Measurements from ENCODE around the gene KIF26B.
"Not testable (repeated sequence)": the region's sequence is repeated elsewhere in the genome, so short reads cannot be mapped to it uniquely, and the experiment has no call there.

The KIF26B gene

GRCh38 chr1:245389873-245390272 lies 235.1 kb downstream of the KIF26B start:
- H3K4me1 ChIP-seq (ENCODE audit: insufficient read depth, low read length), result no peaks in the 10 kb centered on the region
- H3K27ac ChIP-seq (ENCODE audit: low read depth, low read length), result no peak overlapping the region
- no peaks in the 10 kb centered on the region for H3K36me3 ChIP-seq (ENCODE audit: insufficient read depth, low read length)
- no peak overlapping the region for H3K4me3 ChIP-seq (ENCODE audit: low read depth in 1 of 2, low read length in 2 of 2)
- H3K27me3 ChIP-seq (ENCODE audit: control insufficient read depth in 1 of 2, insufficient read depth in 2 of 2, low read length in 2 of 2), result peaks cover 0 to 4% of the 10 kb centered on the region in 2 donors
- no peak overlapping the region for H3K9ac ChIP-seq (ENCODE audit: low read length)
- no peaks in the 10 kb centered on the region for H3K9me3 ChIP-seq (ENCODE audit: low read length)

DNA sequence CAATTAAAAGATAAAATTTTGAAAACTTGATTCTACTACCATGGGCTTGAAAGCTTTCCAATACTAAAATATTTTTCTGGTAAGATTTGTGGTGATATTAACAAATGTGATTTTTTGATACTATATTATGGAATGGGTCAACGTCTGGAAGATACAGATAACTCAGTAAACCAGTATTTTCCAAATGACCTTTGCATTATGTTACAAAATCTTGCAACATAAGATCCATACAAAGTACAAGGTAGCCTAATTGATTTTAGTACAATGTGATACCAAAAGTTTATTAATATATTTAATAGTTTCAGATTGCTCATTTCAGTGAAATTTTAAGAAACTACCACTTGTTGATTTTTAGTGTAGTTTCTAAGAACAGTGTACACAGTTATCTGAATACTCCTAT lies 236.2 kb downstream of the KIF26B start:
- Histone ChIP-seq H3K36me3 (ENCODE audit: insufficient read depth, low read length) (no peaks in the 10 kb centered on the region), H3K9ac (ENCODE audit: low read length) (no peak overlapping the region), H3K9me3 (ENCODE audit: low read length) (no peaks in the 10 kb centered on the region), H3K27me3 (ENCODE audit: control insufficient read depth in 1 of 2, insufficient read depth in 2 of 2, low read length in 2 of 2) (peaks cover 0 to 4% of the 10 kb centered on the region in 2 donors), H3K4me1 (ENCODE audit: insufficient read depth, low read length) (peaks cover 6% of the 10 kb centered on the region), H3K4me3 (ENCODE audit: low read depth in 1 of 2, low read length in 2 of 2) (no peak overlapping the region), H3K27ac (ENCODE audit: low read depth, low read length) (no peak overlapping the region)

- Histone ChIP-seq H3K9ac (ENCODE audit: low read length) (no peak overlapping the region), H3K4me1 (ENCODE audit: insufficient read depth, low read length) (peaks cover 6% of the 10 kb centered on the region), H3K27me3 (ENCODE audit: control insufficient read depth in 1 of 2, insufficient read depth in 2 of 2, low read length in 2 of 2) (no peaks in the 10 kb centered on the region), H3K27ac (ENCODE audit: low read depth, low read length) (no peak overlapping the region), H3K36me3 (ENCODE audit: insufficient read depth, low read length) (no peaks in the 10 kb centered on the region), H3K4me3 (ENCODE audit: low read depth in 1 of 2, low read length in 2 of 2) (no peak overlapping the region), H3K9me3 (ENCODE audit: low read length) (no peaks in the 10 kb centered on the region)
Measured at GRCh38 chr1:245393694-245394093, 238.9 kb downstream of the KIF26B start.

DNA sequence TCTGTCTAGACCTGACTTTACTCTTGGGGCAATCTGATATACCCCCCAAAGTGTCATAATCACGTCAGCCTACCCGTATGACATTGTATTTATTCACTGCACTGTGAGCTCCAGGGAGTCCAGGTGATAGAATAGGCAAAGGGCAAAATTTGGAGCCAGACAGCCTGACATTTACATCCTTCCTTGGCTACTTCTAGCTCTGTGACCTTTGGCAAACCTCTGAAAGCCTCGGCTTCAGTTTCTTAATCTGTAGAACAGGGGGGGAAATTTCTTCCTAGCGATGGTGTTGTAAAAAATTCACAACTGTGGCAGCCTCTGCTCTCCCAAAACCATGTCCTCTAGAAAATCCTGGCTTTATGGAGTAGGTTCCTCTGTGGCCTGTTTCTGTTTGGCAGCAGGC lies 240.9 kb downstream of the KIF26B start:
- Histone ChIP-seq H3K9ac (ENCODE audit: low read length) (no peak overlapping the region), H3K4me3 (ENCODE audit: low read depth in 1 of 2, low read length in 2 of 2) (no peak overlapping the region), H3K36me3 (ENCODE audit: insufficient read depth, low read length) (no peaks in the 10 kb centered on the region), H3K9me3 (ENCODE audit: low read length) (no peaks in the 10 kb centered on the region), H3K27ac (ENCODE audit: low read depth, low read length) (no peak overlapping the region), H3K4me1 (ENCODE audit: insufficient read depth, low read length) (peaks cover 6% of the 10 kb centered on the region), H3K27me3 (ENCODE audit: control insufficient read depth in 1 of 2, insufficient read depth in 2 of 2, low read length in 2 of 2) (no peaks in the 10 kb centered on the region)

GRCh38 chr1:245396615-245397014 lies 241.8 kb downstream of the KIF26B start:
- H3K27me3 ChIP-seq (ENCODE audit: control insufficient read depth in 1 of 2, insufficient read depth in 2 of 2, low read length in 2 of 2), result no peaks in the 10 kb centered on the region
- no peaks in the 10 kb centered on the region for H3K9me3 ChIP-seq (ENCODE audit: low read length)
- no peak overlapping the region for H3K9ac ChIP-seq (ENCODE audit: low read length)
- H3K36me3 ChIP-seq (ENCODE audit: insufficient read depth, low read length), result no peaks in the 10 kb centered on the region
- peaks cover 6% of the 10 kb centered on the region for H3K4me1 ChIP-seq (ENCODE audit: insufficient read depth, low read length)
- H3K27ac ChIP-seq (ENCODE audit: low read depth, low read length), result no peak overlapping the region
- no peak overlapping the region for H3K4me3 ChIP-seq (ENCODE audit: low read depth in 1 of 2, low read length in 2 of 2)

DNA sequence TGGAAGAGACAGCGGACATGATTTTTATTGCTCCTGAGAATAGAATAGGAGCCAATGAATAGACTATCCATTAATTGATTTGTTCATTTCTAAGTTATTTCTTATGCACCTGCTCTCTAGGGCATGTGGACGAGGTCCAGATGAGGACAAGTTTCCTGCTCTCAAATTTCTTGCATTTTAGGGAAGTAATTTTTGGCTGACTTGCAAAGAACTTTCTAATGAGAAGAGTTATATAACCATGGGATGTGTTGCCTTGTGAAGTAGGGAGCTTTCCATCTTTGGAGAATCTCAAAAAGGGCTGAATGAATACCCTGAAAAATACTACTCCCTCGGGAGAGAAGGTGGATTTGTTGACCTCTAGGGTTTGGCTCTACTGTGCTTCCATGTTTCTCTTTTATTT lies 243.0 kb downstream of the KIF26B start:
- Histone ChIP-seq H3K27me3 (ENCODE audit: control insufficient read depth in 1 of 2, insufficient read depth in 2 of 2, low read length in 2 of 2) (no peaks in the 10 kb centered on the region), H3K36me3 (ENCODE audit: insufficient read depth, low read length) (no peaks in the 10 kb centered on the region), H3K9ac (ENCODE audit: low read length) (no peak overlapping the region), H3K9me3 (ENCODE audit: low read length) (no peaks in the 10 kb centered on the region), H3K4me3 (ENCODE audit: low read depth in 1 of 2, low read length in 2 of 2) (no peak overlapping the region), H3K27ac (ENCODE audit: low read depth, low read length) (no peak overlapping the region), H3K4me1 (ENCODE audit: insufficient read depth, low read length) (peaks cover 6% of the 10 kb centered on the region)

DNA sequence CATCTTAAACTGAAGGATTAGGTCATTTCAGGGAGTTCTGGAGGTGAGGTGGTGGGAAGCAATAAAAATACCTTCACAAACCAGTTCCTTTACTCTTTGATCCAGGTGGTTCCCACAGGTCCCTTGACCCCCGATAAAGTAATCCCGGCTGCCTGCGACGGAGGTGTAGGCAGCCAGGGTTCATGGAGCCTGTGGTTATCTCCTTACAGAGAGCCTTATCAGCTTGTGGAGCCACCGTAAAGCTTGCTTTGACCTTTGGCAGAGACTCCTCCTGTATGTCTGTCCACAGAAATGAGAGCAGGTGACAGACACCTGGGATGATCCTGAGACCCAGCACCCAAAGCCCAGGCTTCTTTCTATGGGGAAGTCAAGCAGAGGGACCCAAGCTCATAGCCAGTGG lies 243.4 kb downstream of the KIF26B start:
- Histone ChIP-seq H3K9me3 (ENCODE audit: low read length) (no peaks in the 10 kb centered on the region), H3K9ac (ENCODE audit: low read length) (no peak overlapping the region), H3K36me3 (ENCODE audit: insufficient read depth, low read length) (no peaks in the 10 kb centered on the region), H3K4me3 (ENCODE audit: low read depth in 1 of 2, low read length in 2 of 2) (no peak overlapping the region), H3K27me3 (ENCODE audit: control insufficient read depth in 1 of 2, insufficient read depth in 2 of 2, low read length in 2 of 2) (no peaks in the 10 kb centered on the region), H3K27ac (ENCODE audit: low read depth, low read length) (no peak overlapping the region), H3K4me1 (ENCODE audit: insufficient read depth, low read length) (peaks cover 6% of the 10 kb centered on the region)

DNA sequence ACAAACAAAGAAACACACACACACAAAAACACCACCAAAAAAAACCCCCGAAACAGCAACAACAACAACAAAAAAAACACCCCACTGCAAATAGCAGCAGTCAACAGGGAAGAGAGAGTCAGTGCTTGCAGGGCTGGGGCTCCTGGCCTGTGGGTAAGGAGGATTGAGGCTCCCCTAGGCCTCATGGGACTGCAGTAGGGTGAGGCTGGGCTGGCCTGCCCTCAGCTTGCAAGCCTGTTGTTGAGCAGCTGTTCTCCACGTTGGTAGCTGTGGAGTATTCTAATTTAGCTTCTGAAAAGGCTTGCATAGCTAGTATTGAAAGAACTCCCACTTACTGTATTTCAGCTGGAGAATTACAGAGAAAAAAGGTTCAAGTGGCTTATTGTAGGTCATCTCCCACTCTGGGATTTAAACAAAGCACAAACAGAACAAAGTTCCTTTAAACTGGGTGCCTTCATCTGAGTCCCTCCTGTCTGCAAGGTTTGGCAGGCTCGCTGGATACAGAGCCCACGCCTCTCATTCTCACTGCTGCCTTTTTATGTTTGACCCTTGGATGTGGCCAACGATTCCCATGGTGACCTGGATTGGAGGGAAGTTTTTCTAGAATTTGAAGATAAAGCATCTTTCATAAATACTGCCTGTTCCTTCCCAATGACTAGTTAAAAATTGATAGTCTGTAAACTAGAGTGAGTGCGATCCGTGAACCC lies 247.2 kb downstream of the KIF26B start:
- Histone ChIP-seq H3K4me1 (ENCODE audit: insufficient read depth, low read length) (no peaks in the 10 kb centered on the region), H3K27ac (ENCODE audit: low read depth, low read length) (no peak overlapping the region), H3K27me3 (ENCODE audit: control insufficient read depth in 1 of 2, insufficient read depth in 2 of 2, low read length in 2 of 2) (no peaks in the 10 kb centered on the region), H3K4me3 (ENCODE audit: low read depth in 1 of 2, low read length in 2 of 2) (no peak overlapping the region), H3K36me3 (ENCODE audit: insufficient read depth, low read length) (no peaks in the 10 kb centered on the region), H3K9ac (ENCODE audit: low read length) (no peak overlapping the region), H3K9me3 (ENCODE audit: low read length) (no peaks in the 10 kb centered on the region)

GRCh38 chr1:245402998-245403397 lies 248.2 kb downstream of the KIF26B start:
- H3K4me1 ChIP-seq (ENCODE audit: insufficient read depth, low read length); H3K9ac ChIP-seq (ENCODE audit: low read length); H3K9me3 ChIP-seq (ENCODE audit: low read length); H3K27ac ChIP-seq (ENCODE audit: low read depth, low read length); H3K36me3 ChIP-seq (ENCODE audit: insufficient read depth, low read length); H3K27me3 ChIP-seq (ENCODE audit: control insufficient read depth in 1 of 2, insufficient read depth in 2 of 2, low read length in 2 of 2); H3K4me3 ChIP-seq (ENCODE audit: low read depth in 1 of 2, low read length in 2 of 2): not testable (repeated sequence)

GRCh38 chr1:245404527-245404926 lies 249.7 kb downstream of the KIF26B start:
- H3K27ac ChIP-seq (ENCODE audit: low read depth, low read length), result no peak overlapping the region
- H3K9me3 ChIP-seq (ENCODE audit: low read length), result no peaks in the 10 kb centered on the region
- H3K4me1 ChIP-seq (ENCODE audit: insufficient read depth, low read length), result no peaks in the 10 kb centered on the region
- H3K9ac ChIP-seq (ENCODE audit: low read length), result no peak overlapping the region
- no peaks in the 10 kb centered on the region for H3K27me3 ChIP-seq (ENCODE audit: control insufficient read depth in 1 of 2, insufficient read depth in 2 of 2, low read length in 2 of 2)
- H3K4me3 ChIP-seq (ENCODE audit: low read depth in 1 of 2, low read length in 2 of 2), result no peak overlapping the region
- no peaks in the 10 kb centered on the region for H3K36me3 ChIP-seq (ENCODE audit: insufficient read depth, low read length)

GRCh38 chr1:245404952-245405351 lies 250.2 kb downstream of the KIF26B start:
- H3K36me3 ChIP-seq (ENCODE audit: insufficient read depth, low read length), result no peaks in the 10 kb centered on the region
- H3K27me3 ChIP-seq (ENCODE audit: control insufficient read depth in 1 of 2, insufficient read depth in 2 of 2, low read length in 2 of 2), result no peaks in the 10 kb centered on the region
- H3K4me3 ChIP-seq (ENCODE audit: low read depth in 1 of 2, low read length in 2 of 2), result no peak overlapping the region
- peaks cover 3% of the 10 kb centered on the region for H3K4me1 ChIP-seq (ENCODE audit: insufficient read depth, low read length)
- H3K9ac ChIP-seq (ENCODE audit: low read length), result no peak overlapping the region
- no peak overlapping the region for H3K27ac ChIP-seq (ENCODE audit: low read depth, low read length)
- H3K9me3 ChIP-seq (ENCODE audit: low read length), result no peaks in the 10 kb centered on the region

DNA sequence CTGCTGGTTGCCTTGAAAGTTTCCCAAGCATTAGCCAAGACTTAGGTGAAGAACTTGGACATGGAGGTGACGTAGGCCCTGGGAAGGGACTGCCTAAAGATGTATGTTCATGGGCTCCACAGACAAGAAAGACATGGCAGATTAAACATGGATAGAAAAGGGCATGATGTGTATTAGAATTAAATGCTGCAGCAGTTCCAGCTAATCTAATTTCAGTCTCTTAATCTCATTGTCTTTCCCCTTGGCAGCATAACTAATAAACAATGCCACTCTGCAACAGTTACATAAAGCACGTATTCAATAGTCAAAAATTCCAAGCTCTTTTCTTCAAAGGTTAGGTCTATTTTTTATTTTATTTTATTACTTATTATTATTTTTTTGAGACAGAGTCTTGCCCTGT lies 251.6 kb downstream of the KIF26B start:
- H3K9me3 ChIP-seq (ENCODE audit: low read length), result no peaks in the 10 kb centered on the region
- no peak overlapping the region for H3K9ac ChIP-seq (ENCODE audit: low read length)
- no peaks in the 10 kb centered on the region for H3K36me3 ChIP-seq (ENCODE audit: insufficient read depth, low read length)
- H3K4me3 ChIP-seq (ENCODE audit: low read depth in 1 of 2, low read length in 2 of 2), result no peak overlapping the region
- H3K4me1 ChIP-seq (ENCODE audit: insufficient read depth, low read length), result peaks cover 3% of the 10 kb centered on the region
- H3K27me3 ChIP-seq (ENCODE audit: control insufficient read depth in 1 of 2, insufficient read depth in 2 of 2, low read length in 2 of 2), result no peaks in the 10 kb centered on the region
- no peak overlapping the region for H3K27ac ChIP-seq (ENCODE audit: low read depth, low read length)

All from muscle layer of colon (tissue), 2 donors.